ENCODE results near the gene CLMP.
A peak's percentile ranks its signal among the peaks of the same experiment; 100 is the strongest.

The CLMP gene

GRCh38 chr11:123203471-123203870 is 8.4 kb upstream of the CLMP start:
- Histone ChIP-seq H3K4me2 (ENCODE audit: low read length) (no peak overlapping the region), H3K27ac (ENCODE audit: low read depth, low read length) (peak overlapping the region; percentile 40), H2BK5ac (ENCODE audit: low read depth, low read length, poor library complexity) (no peak overlapping the region), H3K4ac (ENCODE audit: low read depth, low read length) (no peak overlapping the region), H3K9me3 (ENCODE audit: insufficient read depth, low read depth, low read length) (no peaks in the 10 kb centered on the region), H3K79me2 (ENCODE audit: control insufficient read depth, insufficient read depth, low read length, poor library complexity) (no peaks in the 10 kb centered on the region), H3K14ac (ENCODE audit: low read length) (peak overlapping the region; percentile 23), H3K9ac (ENCODE audit: low read length) (no peak overlapping the region), H2BK12ac (ENCODE audit: low read length) (no peak overlapping the region), H3K23ac (ENCODE audit: low read length) (no peak overlapping the region), H3K27me3 (ENCODE audit: insufficient read depth, low read length) (no peaks in the 10 kb centered on the region), H3K79me1 (ENCODE audit: low read length) (peaks cover 9% of the 10 kb centered on the region), H3K4me1 (ENCODE audit: control insufficient read depth in 1 of 2, insufficient read depth in 2 of 2, low read length in 2 of 2) (peaks cover 18 to 22% of the 10 kb centered on the region in 2 experiments), H4K91ac (ENCODE audit: low read depth, low read length) (peak overlapping the region; percentile 4), H4K8ac (ENCODE audit: low read depth, low read length) (no peak overlapping the region), H4K12ac (ENCODE audit: low read depth, low read length) (no peak overlapping the region), H2BK120ac (ENCODE audit: insufficient read depth, low read length, poor library complexity) (peak overlapping the region; percentile 15), H3K36me3 (ENCODE audit: control insufficient read depth in 1 of 2, insufficient read depth in 2 of 2, low read length in 2 of 2) (no peaks in the 10 kb centered on the region), H3K18ac (ENCODE audit: low read length) (no peak overlapping the region), H2AFZ (ENCODE audit: insufficient read depth, low read length, poor library complexity) (no peak overlapping the region), H3K4me3 (ENCODE audit: low read depth, low read length) (no peak overlapping the region), H2AK5ac (ENCODE audit: low read length) (no peak overlapping the region)
- whole genome bisulfite sequencing (ENCODE audit: extremely low coverage, insufficient coverage, insufficient read length): no CpG with 5 or more reads among the region's 4 CpGs
- DNase-seq: no peak

GRCh38 chr11:123202155-123203151 is 7.4 kb upstream of the CLMP start:
- Histone ChIP-seq H4K91ac (ENCODE audit: low read depth, low read length) (peak overlapping the region; percentile 76), H4K8ac (ENCODE audit: low read depth, low read length) (peak overlapping the region; percentile 40)

GRCh38 chr11:123200264-123200663 is 5.2 kb upstream of the CLMP start:
- Histone ChIP-seq H3K18ac (ENCODE audit: low read length) (no peak overlapping the region), H3K9me3 (ENCODE audit: insufficient read depth, low read depth, low read length) (no peaks in the 10 kb centered on the region), H2AFZ (ENCODE audit: insufficient read depth, low read length, poor library complexity) (no peak overlapping the region), H4K91ac (ENCODE audit: low read depth, low read length) (no peak overlapping the region), H3K4me2 (ENCODE audit: low read length) (no peak overlapping the region), H2BK12ac (ENCODE audit: low read length) (peak overlapping the region; percentile 46), H3K79me1 (ENCODE audit: low read length) (peaks cover 18% of the 10 kb centered on the region), H3K79me2 (ENCODE audit: control insufficient read depth, insufficient read depth, low read length, poor library complexity) (no peaks in the 10 kb centered on the region), H3K27me3 (ENCODE audit: insufficient read depth, low read length) (no peaks in the 10 kb centered on the region), H4K8ac (ENCODE audit: low read depth, low read length) (no peak overlapping the region), H3K4ac (ENCODE audit: low read depth, low read length) (no peak overlapping the region), H2AK5ac (ENCODE audit: low read length) (no peak overlapping the region), H3K36me3 (ENCODE audit: control insufficient read depth in 1 of 2, insufficient read depth in 2 of 2, low read length in 2 of 2) (no peaks in the 10 kb centered on the region), H3K4me1 (ENCODE audit: control insufficient read depth in 1 of 2, insufficient read depth in 2 of 2, low read length in 2 of 2) (peaks cover 32 to 33% of the 10 kb centered on the region in 2 experiments), H3K14ac (ENCODE audit: low read length) (no peak overlapping the region), H3K27ac (ENCODE audit: low read depth, low read length) (no peak overlapping the region), H4K12ac (ENCODE audit: low read depth, low read length) (no peak overlapping the region), H2BK5ac (ENCODE audit: low read depth, low read length, poor library complexity) (no peak overlapping the region), H2BK120ac (ENCODE audit: insufficient read depth, low read length, poor library complexity) (no peak overlapping the region), H3K4me3 (ENCODE audit: low read depth, low read length) (no peak overlapping the region), H3K9ac (ENCODE audit: low read length) (no peak overlapping the region), H3K23ac (ENCODE audit: low read length) (no peak overlapping the region)
- no peak for DNase-seq
- no CpG with 5 or more reads among the region's 4 CpGs for WGBS (ENCODE audit: extremely low coverage, insufficient coverage, insufficient read length)

More at GRCh38 chr11:123202155-123203151, 7.4 kb upstream of the CLMP start:
- Histone ChIP-seq H3K79me2 (ENCODE audit: control insufficient read depth, insufficient read depth, low read length, poor library complexity) (no peaks in the 10 kb centered on the region), H3K4me2 (ENCODE audit: low read length) (no peak overlapping the region), H3K9ac (ENCODE audit: low read length) (no peak overlapping the region), H3K36me3 (ENCODE audit: control insufficient read depth in 1 of 2, insufficient read depth in 2 of 2, low read length in 2 of 2) (no peaks in the 10 kb centered on the region), H3K27me3 (ENCODE audit: insufficient read depth, low read length) (no peaks in the 10 kb centered on the region), H4K12ac (ENCODE audit: low read depth, low read length) (no peak overlapping the region), H2BK120ac (ENCODE audit: insufficient read depth, low read length, poor library complexity) (peak overlapping the region; percentile 11), H2AFZ (ENCODE audit: insufficient read depth, low read length, poor library complexity) (no peak overlapping the region), H3K79me1 (ENCODE audit: low read length) (peaks cover 9% of the 10 kb centered on the region), H2AK5ac (ENCODE audit: low read length) (peak overlapping the region; percentile 9), H3K23ac (ENCODE audit: low read length) (no peak overlapping the region), H3K27ac (ENCODE audit: low read depth, low read length) (peak overlapping the region; percentile 40), H2BK12ac (ENCODE audit: low read length) (peak overlapping the region; percentile 84), H3K4ac (ENCODE audit: low read depth, low read length) (no peak overlapping the region), H3K4me3 (ENCODE audit: low read depth, low read length) (no peak overlapping the region), H2BK5ac (ENCODE audit: low read depth, low read length, poor library complexity) (peak overlapping the region; percentile 3), H3K4me1 (ENCODE audit: control insufficient read depth in 1 of 2, insufficient read depth in 2 of 2, low read length in 2 of 2) (peaks cover 21 to 22% of the 10 kb centered on the region in 2 experiments), H3K9me3 (ENCODE audit: insufficient read depth, low read depth, low read length) (no peaks in the 10 kb centered on the region), H3K14ac (ENCODE audit: low read length) (peak overlapping the region; percentile 19), H3K18ac (ENCODE audit: low read length) (peak overlapping the region; percentile 55)
- no CpG with 5 or more reads among the region's 10 CpGs for WGBS (ENCODE audit: extremely low coverage, insufficient coverage, insufficient read length)
- peak in 1 of 2 donors; percentile 13 for DNase-seq

GRCh38 chr11:123197711-123198110 is 2.7 kb upstream of the CLMP start:
- H3K4me1 ChIP-seq (ENCODE audit: control insufficient read depth in 1 of 2, insufficient read depth in 2 of 2, low read length in 2 of 2): peaks cover 30 to 32% of the 10 kb centered on the region in 2 experiments
- no peak overlapping the region for H3K4ac ChIP-seq (ENCODE audit: low read depth, low read length)
- no peaks in the 10 kb centered on the region for H3K9me3 ChIP-seq (ENCODE audit: insufficient read depth, low read depth, low read length)
- no peak overlapping the region for H4K12ac ChIP-seq (ENCODE audit: low read depth, low read length)
- no peak overlapping the region for H3K9ac ChIP-seq (ENCODE audit: low read length)
- H3K27ac ChIP-seq (ENCODE audit: low read depth, low read length): peak overlapping the region; percentile 35
- H3K27me3 ChIP-seq (ENCODE audit: insufficient read depth, low read length): no peaks in the 10 kb centered on the region
- H3K36me3 ChIP-seq (ENCODE audit: control insufficient read depth in 1 of 2, insufficient read depth in 2 of 2, low read length in 2 of 2): no peaks in the 10 kb centered on the region
- H3K79me2 ChIP-seq (ENCODE audit: control insufficient read depth, insufficient read depth, low read length, poor library complexity): peaks cover 12% of the 10 kb centered on the region
- no peak overlapping the region for H3K4me3 ChIP-seq (ENCODE audit: low read depth, low read length)
- no peak overlapping the region for H2AK5ac ChIP-seq (ENCODE audit: low read length)
- peaks cover 25% of the 10 kb centered on the region for H3K79me1 ChIP-seq (ENCODE audit: low read length)
- no peak overlapping the region for H3K23ac ChIP-seq (ENCODE audit: low read length)
- no peak overlapping the region for H4K91ac ChIP-seq (ENCODE audit: low read depth, low read length)
- H4K8ac ChIP-seq (ENCODE audit: low read depth, low read length): no peak overlapping the region
- no peak overlapping the region for H2BK12ac ChIP-seq (ENCODE audit: low read length)
- H3K18ac ChIP-seq (ENCODE audit: low read length): no peak overlapping the region
- no peak overlapping the region for H3K4me2 ChIP-seq (ENCODE audit: low read length)
- peak; percentile 72 to 76 for DNase-seq
- no peak overlapping the region for H2BK120ac ChIP-seq (ENCODE audit: insufficient read depth, low read length, poor library complexity)
- H2AFZ ChIP-seq (ENCODE audit: insufficient read depth, low read length, poor library complexity): no peak overlapping the region
- no peak overlapping the region for H2BK5ac ChIP-seq (ENCODE audit: low read depth, low read length, poor library complexity)
- no CpG with 5 or more reads among the region's 4 CpGs for WGBS (ENCODE audit: extremely low coverage, insufficient coverage, insufficient read length)
- no peak overlapping the region for H3K14ac ChIP-seq (ENCODE audit: low read length)
